GM23248 (cell line): ENCODE data around the gene CXCR5.

ENCODE experiments used
- EZH2 ChIP-seq: fragments of 200-600 bp; sonication (generic); IDR thresholded peaks from 2 replicates; pipeline ENCODE4 v1.6.1; 2018; ENCODE audit warnings: antibody characterized with exemption, mild to moderate bottlenecking; ENCODE audit not compliant: insufficient read depth, poor library complexity, severe bottlenecking
- EZH2phosphoT487 ChIP-seq: fragments of 200-600 bp; sonication (generic); IDR thresholded peaks from 2 replicates; pipeline ENCODE4 v1.6.1; 2018; ENCODE audit warnings: antibody characterized with exemption, moderate library complexity, mild to moderate bottlenecking, low read depth; ENCODE audit not compliant: insufficient read depth

GRCh38 chr11:118877487-118878162 is 6.1 kb upstream of the CXCR5 start:
- no peak for TF ChIP-seq EZH2
- TF ChIP-seq EZH2phosphoT487 = no peak
